MM.1S (cell line): ENCODE measurements around the gene BARHL1.

Experiments used
- EZH2 ChIP-seq: fragments of 300-600 bp; sonication (generic); optimal IDR thresholded peaks from 2 replicates; pipeline ENCODE3; 2017; ENCODE audit warnings: low read depth, mild to moderate bottlenecking, antibody characterized with exemption, low read length, mixed read lengths
- EZH2phosphoT487 ChIP-seq: fragments of 300-600 bp; sonication (generic); IDR thresholded peaks from 2 replicates; pipeline ENCODE4 v1.6.1; 2018; ENCODE audit warnings: antibody characterized with exemption, low read length
- TF ChIP-seq, protein P1 (sequence below): fragments of 300-600 bp; sonication (generic); IDR thresholded peaks from 2 replicates; pipeline ENCODE4 v1.5.1; 2016; ENCODE audit warnings: antibody characterized with exemption, low read length, mixed read lengths

GRCh38 chr9:132597073-132597775, 14.8 kb downstream of the BARHL1 start:
- TF ChIP-seq, protein P1, sequence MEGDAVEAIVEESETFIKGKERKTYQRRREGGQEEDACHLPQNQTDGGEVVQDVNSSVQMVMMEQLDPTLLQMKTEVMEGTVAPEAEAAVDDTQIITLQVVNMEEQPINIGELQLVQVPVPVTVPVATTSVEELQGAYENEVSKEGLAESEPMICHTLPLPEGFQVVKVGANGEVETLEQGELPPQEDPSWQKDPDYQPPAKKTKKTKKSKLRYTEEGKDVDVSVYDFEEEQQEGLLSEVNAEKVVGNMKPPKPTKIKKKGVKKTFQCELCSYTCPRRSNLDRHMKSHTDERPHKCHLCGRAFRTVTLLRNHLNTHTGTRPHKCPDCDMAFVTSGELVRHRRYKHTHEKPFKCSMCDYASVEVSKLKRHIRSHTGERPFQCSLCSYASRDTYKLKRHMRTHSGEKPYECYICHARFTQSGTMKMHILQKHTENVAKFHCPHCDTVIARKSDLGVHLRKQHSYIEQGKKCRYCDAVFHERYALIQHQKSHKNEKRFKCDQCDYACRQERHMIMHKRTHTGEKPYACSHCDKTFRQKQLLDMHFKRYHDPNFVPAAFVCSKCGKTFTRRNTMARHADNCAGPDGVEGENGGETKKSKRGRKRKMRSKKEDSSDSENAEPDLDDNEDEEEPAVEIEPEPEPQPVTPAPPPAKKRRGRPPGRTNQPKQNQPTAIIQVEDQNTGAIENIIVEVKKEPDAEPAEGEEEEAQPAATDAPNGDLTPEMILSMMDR: no peak
- TF ChIP-seq EZH2: no peak
- TF ChIP-seq EZH2phosphoT487: no peak
